Epithelial cell of esophagus (primary cell): ENCODE results near the gene FICD.
A peak's percentile ranks its signal among the peaks of the same experiment; 100 is the strongest.
"Not testable (repeated sequence)": the region's sequence is repeated elsewhere in the genome, so short reads cannot be mapped to it uniquely, and the experiment has no call there.

ENCODE experiments used
- DNase-seq: peaks from one replicate; pipeline ENCODE4 v3.0.0; 2010; ENCODE audit warnings: low read depth
- H3K4me3 ChIP-seq: 2 replicates; pipeline ENCODE4 v1.5.1; 2011; ENCODE audit warnings: mild to moderate bottlenecking, low read length, control low read depth
- CTCF ChIP-seq: IDR thresholded peaks from 2 replicates; pipeline ENCODE4 v1.5.1; 2011; ENCODE audit warnings: low read depth, mild to moderate bottlenecking, low read length, control low read depth, inconsistent platforms; ENCODE audit not compliant: insufficient read depth; ENCODE audit errors: missing control alignments

FICD gene

GRCh38 chr12:108484845-108485244 lies 30.2 kb upstream of the FICD start:
- TF ChIP-seq CTCF: no peak
- no peak overlapping the region for H3K4me3 ChIP-seq
- no peak for DNase-seq

GRCh38 chr12:108485371-108485770 lies 29.7 kb upstream of the FICD start:
- not testable (repeated sequence) for DNase-seq, H3K4me3 ChIP-seq

- not testable (repeated sequence) for DNase-seq, H3K4me3 ChIP-seq
These were observed 28.0 kb upstream of the FICD start for GRCh38 chr12:108487029-108487428.

GRCh38 chr12:108491256-108491655 lies 23.8 kb upstream of the FICD start:
- no peak for TF ChIP-seq CTCF
- no peak for DNase-seq
- H3K4me3 ChIP-seq: no peak overlapping the region

- H3K4me3 ChIP-seq: no peak overlapping the region
- TF ChIP-seq CTCF: peak; percentile 52
- DNase-seq: peak; percentile 59
These were observed 20.0 kb upstream of the FICD start for GRCh38 chr12:108495054-108495453.

- no peak for TF ChIP-seq CTCF
- no peak overlapping the region for H3K4me3 ChIP-seq
- no peak for DNase-seq
These were observed 19.1 kb upstream of the FICD start for GRCh38 chr12:108495823-108496579.

GRCh38 chr12:108498136-108498535 lies 16.9 kb upstream of the FICD start:
- no peak for DNase-seq
- TF ChIP-seq CTCF: no peak
- H3K4me3 ChIP-seq: no peak overlapping the region

- no peak overlapping the region for H3K4me3 ChIP-seq
- DNase-seq: no peak
- TF ChIP-seq CTCF: no peak
These were observed 12.2 kb upstream of the FICD start for GRCh38 chr12:108502922-108503321.
